ENCODE data around the gene ATP1A2. TPM values are rescaled to one million over a fixed set of nuclear protein-coding genes. Genes with fewer than 3 reads are reported as not detected.
A peak's percentile ranks its signal among the peaks of the same experiment; 100 is the strongest.

Gene ATP1A2
- 5.6 TPM for total RNA-seq
- long read RNA-seq, full-length matches to known transcripts: 1 of 8 reads
- long read RNA-seq, partial matches to known transcripts: 6 of 8 reads
- long read RNA-seq, other reads (novel, unspliced or antisense): 1 of 8 reads

- Histone ChIP-seq H3K9me3 (no peaks in the 10 kb centered on the region), H3K27me3 (no peaks in the 10 kb centered on the region), H3K4me1 (no peaks in the 10 kb centered on the region), H3K4me3 (peak within 1 kb of the TSS; percentile 8), H3K36me3 (no peaks in the 10 kb centered on the region), H3K27ac (no peak within 1 kb of the TSS)
- ATAC-seq (no peak), DNase-seq (no peak)
- intact Hi-C loops (cut with DNase I): no loop called here
- no peak for TF ChIP-seq CTCF (IDR thresholded peaks at IDR 0.05)
These were observed at the start of gene ATP1A2 for GRCh38 chr1:160115545-160116282. Gene ATP1A2 (plus strand): TSS chr1:160115759. CDS start chr1:160115862, 103 bp downstream.

DNA sequence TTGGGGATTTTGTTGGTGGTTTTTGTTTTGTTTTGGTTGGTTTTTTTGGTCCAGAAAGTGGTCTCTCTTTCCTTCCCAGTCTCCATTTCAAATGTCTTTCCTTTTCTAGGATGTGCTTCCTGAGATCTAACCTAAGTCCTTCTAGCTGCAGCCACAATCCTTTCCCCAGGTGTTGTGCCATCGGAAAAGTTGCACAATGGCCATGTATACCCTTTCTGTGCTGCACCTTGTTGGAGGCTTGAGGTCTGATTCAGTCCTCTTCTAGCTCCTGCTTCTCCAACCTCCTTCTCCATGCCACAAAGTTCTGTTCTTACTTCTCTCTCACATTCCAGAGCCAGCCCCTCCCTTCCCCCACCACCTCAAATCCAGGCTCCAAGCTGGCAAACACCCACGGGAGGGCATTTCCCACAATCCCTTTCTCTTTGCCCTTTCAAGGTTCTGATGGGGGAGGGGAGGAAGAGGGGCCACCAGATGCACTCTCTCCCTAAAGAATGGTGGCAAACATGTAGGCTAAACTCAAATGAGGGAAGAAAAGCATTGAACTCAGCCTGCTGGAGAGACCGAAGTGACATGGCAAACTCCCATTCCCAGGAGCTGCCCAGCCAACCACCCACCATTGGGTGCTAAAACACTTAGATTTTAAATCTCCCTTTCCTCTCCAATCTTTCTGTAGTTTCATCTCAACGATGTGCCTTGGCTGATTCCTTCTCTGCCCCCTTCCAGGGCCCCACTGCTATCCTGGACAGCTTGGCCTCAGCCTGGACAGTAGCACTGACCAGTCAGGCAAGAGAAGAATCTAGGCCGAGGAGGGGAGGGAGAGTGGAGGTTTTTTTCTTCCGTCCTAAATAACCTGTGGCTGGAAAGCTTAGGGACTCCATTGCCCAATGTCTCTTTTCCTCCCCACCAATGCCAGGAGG lies 48.5 kb upstream of the ATP1A2 start:
- Histone ChIP-seq H3K36me3 (no peaks in the 10 kb centered on the region), H3K27ac (no peak overlapping the region), H3K27me3 (peaks cover 8% of the 10 kb centered on the region), H3K4me1 (peaks cover 5% of the 10 kb centered on the region), H3K4me3 (no peak overlapping the region), H3K9me3 (no peaks in the 10 kb centered on the region)
- no peak for TF ChIP-seq CTCF (IDR thresholded peaks at IDR 0.05)
- intact Hi-C loops (cut with DNase I): no loop called here
- no peak for ATAC-seq
- DNase-seq: no peak

DNA sequence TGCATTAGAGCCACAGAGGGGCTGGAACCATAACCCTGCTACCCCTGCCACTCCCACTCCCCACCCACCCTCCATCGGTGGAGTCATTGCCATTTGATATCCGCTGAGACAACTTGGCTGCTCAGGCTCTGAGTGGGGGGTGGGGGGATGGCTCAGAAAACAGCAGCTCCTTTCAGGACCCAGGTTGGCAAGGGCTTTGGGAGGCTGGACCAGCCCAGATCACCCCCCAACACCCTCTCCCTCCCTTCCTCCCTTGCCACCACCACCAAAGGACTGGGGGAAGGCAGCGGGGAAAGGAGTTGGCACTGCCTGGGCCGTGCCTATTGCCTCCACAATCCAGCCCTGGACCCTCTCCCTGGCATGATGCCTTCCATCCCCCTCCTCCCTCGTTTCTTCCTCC lies 47.3 kb upstream of the ATP1A2 start:
- peak; percentile 38 for DNase-seq
- Histone ChIP-seq H3K9me3 (no peaks in the 10 kb centered on the region), H3K4me3 (no peak overlapping the region), H3K27ac (no peak overlapping the region), H3K4me1 (peaks cover 5% of the 10 kb centered on the region), H3K36me3 (no peaks in the 10 kb centered on the region), H3K27me3 (no peaks in the 10 kb centered on the region)
- intact Hi-C loops (cut with DNase I): no loop called here
- no peak for TF ChIP-seq CTCF (IDR thresholded peaks at IDR 0.05)
- ATAC-seq: no peak

DNA sequence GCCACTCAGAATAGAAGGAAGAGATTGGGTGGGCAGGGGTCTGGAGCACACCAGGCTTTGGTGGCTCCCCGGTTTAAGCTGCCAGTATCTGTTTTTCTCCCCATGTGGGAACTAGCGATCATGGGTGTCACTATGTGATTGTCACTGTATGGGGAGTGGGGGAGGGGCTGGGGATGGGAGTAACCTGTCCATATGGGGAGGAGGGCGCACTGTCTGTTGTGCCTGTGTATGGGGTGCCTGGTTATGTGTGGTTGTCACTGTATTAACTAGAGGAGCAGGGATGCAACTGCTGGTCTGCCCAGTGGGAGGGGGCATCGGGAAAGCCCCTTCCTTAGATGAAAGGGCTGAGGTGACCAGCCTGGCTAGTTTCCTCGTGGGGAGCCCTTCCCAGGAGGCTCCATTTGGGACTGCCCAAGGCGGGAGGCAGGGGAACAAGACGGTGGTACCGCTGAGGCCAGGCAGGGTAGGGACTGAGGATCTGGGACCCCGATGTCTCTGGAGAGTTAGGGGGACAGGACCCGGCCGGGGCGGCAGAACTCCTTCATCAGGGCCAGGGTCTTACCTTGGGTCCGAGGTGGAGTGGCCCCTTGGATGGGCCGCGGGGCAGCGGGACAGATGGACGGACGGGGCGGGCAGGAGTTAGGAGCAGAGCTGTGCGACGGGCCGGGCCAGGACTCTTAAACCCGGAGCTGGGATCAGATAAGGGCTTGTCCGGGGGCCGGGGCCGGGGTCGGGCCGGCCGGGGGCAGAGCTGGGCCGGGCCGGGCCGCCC lies 45.9 kb upstream of the ATP1A2 start, which contains the start of gene KCNJ10:
Gene KCNJ10, minus strand, starts transcription at position 701 of the 772 bp plus-strand sequence. CDS start 27,628 bp downstream, outside the sequence.
- Histone ChIP-seq H3K4me3 (peak within 1 kb of the TSS; percentile 50), H3K4me1 (peaks cover 5% of the 10 kb centered on the region), H3K9me3 (no peaks in the 10 kb centered on the region), H3K27me3 (no peaks in the 10 kb centered on the region), H3K27ac (no peak within 1 kb of the TSS), H3K36me3 (no peaks in the 10 kb centered on the region)
- DNase-seq: no peak
- TF ChIP-seq CTCF (IDR thresholded peaks at IDR 0.05): no peak
- intact Hi-C loops (cut with DNase I): no loop called here
- ATAC-seq: no peak
